Body of pancreas (tissue), 4 donors: ENCODE data around the gene CYSLTR2. TPM values are rescaled to one million over a fixed set of nuclear protein-coding genes. Genes with fewer than 3 reads are reported as not detected.

Experiments used
- ATAC-seq: fragments of 150-250 bp; one replicate; pipeline ENCODE4 v1.9.1; 2016
- DNase-seq, 4 donors: peaks; one replicate each; pipeline ENCODE4 v3.0.0-alpha.2; 2019
- H3K27ac ChIP-seq, 4 donors: fragments of 200-600 bp; sonication (generic); 1 replicate in 3 of 4; 2 replicates in 1 of 4; pipeline versions ENCODE4 v1.5.1 to v1.6.1; 2016 to 2019; ENCODE audit warnings: mild to moderate bottlenecking in 1 of 4, mixed read lengths in 1 of 4, moderate library complexity in 1 of 4
- H3K27me3 ChIP-seq, 2 donors: fragments of 200-600 bp; sonication (generic); one replicate each; pipeline ENCODE4 v1.6.0; 2016; ENCODE audit warnings: mild to moderate bottlenecking in 1 of 2
- H3K36me3 ChIP-seq, 2 donors: fragments of 200-600 bp; sonication (generic); replicated peaks in 1 of 2; 2 replicates each; pipeline ENCODE4 v1.5.1; 2016; ENCODE audit warnings: low read depth in 2 of 2; ENCODE audit not compliant: insufficient read depth in 1 of 2
- H3K4me1 ChIP-seq: fragments of 200-600 bp; sonication (generic); one replicate; pipeline ENCODE4 v1.6.0; 2016
- H3K4me3 ChIP-seq, 2 donors: fragments of 200-600 bp; sonication (generic); 1 replicate in 1 of 2; 2 replicates in 1 of 2; pipeline ENCODE4 v1.5.1; 2016 to 2019
- H3K9me3 ChIP-seq, 3 donors: fragments of 200-600 bp; sonication (generic); 1 replicate in 2 of 3; 2 replicates in 1 of 3; pipeline ENCODE4 v1.5.1; 2016
- POLR2A ChIP-seq, 3 donors: fragments of 450-650 bp; IDR thresholded peaks; one replicate each; pipeline ENCODE4 v1.6.1; 2016; ENCODE audit warnings: antibody characterized with exemption in 3 of 3, mild to moderate bottlenecking in 2 of 3
- WGBS, 2 donors: methylation state at CpG; one replicate each; pipeline ENCODE4 v1.1.5; 2017; 5-methylcytosine and 5-hydroxymethylcytosine counted together
- intact Hi-C: fragments of 100-400 bp; cut with DNase I; formaldehyde crosslinking; loops from one replicate; pipeline ENCODE4 v1.15.1; 2023
- total RNA-seq, 2 donors: library from RNA; depleted of rRNA; stranded (reverse); fragments of >200 nt; gene quantifications; one replicate each; pipeline ENCODE4 v1.1.0, GENCODE V29; 2016
- TF ChIP-seq, protein P1 (sequence below), 7 experiments: fragments of 450-650 bp in 4 of 7; fragments of 200-600 bp in 3 of 7; sonication (generic) in 3 of 7; IDR thresholded peaks; one replicate each; pipeline ENCODE4 v1.5.1; 2016 to 2019; ENCODE audit warnings: antibody characterized with exemption in 7 of 7

CYSLTR2 gene
- total RNA-seq, 2 donors from 2014 or later = 0.52 TPM; not detected in 1

DNA sequence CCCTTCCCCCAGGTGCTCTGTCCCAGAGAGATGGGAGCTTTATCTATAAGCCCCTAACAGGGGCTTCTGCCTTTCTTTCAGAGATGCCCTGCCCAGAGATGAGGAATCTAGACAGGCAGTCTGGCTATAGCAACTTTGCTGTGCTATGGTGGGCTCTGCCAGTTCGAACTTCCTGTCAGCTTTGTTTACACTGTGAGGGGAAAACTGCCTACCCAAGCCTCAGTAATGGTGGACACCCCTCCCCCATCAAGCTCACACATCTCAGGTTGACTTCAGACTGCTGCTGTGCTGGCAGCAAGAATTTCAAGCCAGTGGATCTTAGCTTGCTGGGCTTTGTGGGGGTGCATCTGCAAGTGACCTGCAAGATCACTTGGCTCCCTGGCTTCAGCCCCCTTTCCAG is 21.5 kb downstream of the CYSLTR2 start:
- ATAC-seq (no peak), DNase-seq (no peak)
- TF ChIP-seq POLR2A (IDR thresholded peaks at IDR 0.05) = no peak
- TF ChIP-seq, protein P1, sequence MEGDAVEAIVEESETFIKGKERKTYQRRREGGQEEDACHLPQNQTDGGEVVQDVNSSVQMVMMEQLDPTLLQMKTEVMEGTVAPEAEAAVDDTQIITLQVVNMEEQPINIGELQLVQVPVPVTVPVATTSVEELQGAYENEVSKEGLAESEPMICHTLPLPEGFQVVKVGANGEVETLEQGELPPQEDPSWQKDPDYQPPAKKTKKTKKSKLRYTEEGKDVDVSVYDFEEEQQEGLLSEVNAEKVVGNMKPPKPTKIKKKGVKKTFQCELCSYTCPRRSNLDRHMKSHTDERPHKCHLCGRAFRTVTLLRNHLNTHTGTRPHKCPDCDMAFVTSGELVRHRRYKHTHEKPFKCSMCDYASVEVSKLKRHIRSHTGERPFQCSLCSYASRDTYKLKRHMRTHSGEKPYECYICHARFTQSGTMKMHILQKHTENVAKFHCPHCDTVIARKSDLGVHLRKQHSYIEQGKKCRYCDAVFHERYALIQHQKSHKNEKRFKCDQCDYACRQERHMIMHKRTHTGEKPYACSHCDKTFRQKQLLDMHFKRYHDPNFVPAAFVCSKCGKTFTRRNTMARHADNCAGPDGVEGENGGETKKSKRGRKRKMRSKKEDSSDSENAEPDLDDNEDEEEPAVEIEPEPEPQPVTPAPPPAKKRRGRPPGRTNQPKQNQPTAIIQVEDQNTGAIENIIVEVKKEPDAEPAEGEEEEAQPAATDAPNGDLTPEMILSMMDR (IDR thresholded peaks at IDR 0.05) = no peak
- 75% methylated on average over 1 of the region's 1 CpG; no CpG with 5 or more reads in 1 of the 2 donors for whole genome bisulfite sequencing, 2 donors
- H3K36me3 ChIP-seq = no peaks in the 10 kb centered on the region
- H3K9me3 ChIP-seq = no peaks in the 10 kb centered on the region
- no peaks in the 10 kb centered on the region for H3K4me1 ChIP-seq
- no peaks in the 10 kb centered on the region for H3K27me3 ChIP-seq
- H3K4me3 ChIP-seq = no peak overlapping the region
- H3K27ac ChIP-seq = no peak overlapping the region
- intact Hi-C loops = no loop called here

DNA sequence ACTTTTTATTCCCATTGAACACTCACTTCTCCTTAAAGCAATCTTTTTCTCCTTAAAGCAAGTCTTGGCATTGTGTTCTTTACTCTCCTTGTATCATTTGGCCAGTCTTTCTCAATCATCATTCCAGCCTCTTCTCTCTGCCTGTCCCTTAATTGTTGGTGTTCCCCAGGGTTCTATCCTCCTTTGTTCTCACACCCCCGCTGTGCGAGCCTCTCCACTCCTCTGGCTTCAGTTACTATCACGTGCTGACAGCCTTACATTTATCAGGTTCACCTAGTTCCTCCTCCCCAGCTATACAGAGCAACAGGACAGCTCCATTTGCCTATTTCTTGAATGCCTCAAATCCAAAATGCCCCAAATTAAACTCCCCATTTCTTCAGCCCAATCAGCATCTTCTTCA is 24.6 kb downstream of the CYSLTR2 start:
- Histone ChIP-seq H3K36me3 (no peaks in the 10 kb centered on the region), H3K27me3 (no peaks in the 10 kb centered on the region), H3K4me3 (no peak overlapping the region), H3K27ac (no peak overlapping the region), H3K9me3 (no peaks in the 10 kb centered on the region), H3K4me1 (no peaks in the 10 kb centered on the region)
- no peak for ATAC-seq
- TF ChIP-seq, protein P1 (IDR thresholded peaks at IDR 0.05) = no peak
- TF ChIP-seq POLR2A (IDR thresholded peaks at IDR 0.05) = no peak
- whole genome bisulfite sequencing, 2 donors = 59 to 88% methylated on average over 3 of the region's 3 CpGs
- intact Hi-C loops = no loop called here
- DNase-seq = no peak

GRCh38 chr13:48679941-48680680 is 26.4 kb downstream of the CYSLTR2 start:
- H3K4me1 ChIP-seq = no peaks in the 10 kb centered on the region
- intact Hi-C loops = no loop called here
- no peaks in the 10 kb centered on the region for H3K9me3 ChIP-seq
- H3K36me3 ChIP-seq = no peaks in the 10 kb centered on the region
- no peaks in the 10 kb centered on the region for H3K27me3 ChIP-seq
- H3K27ac ChIP-seq = no peak overlapping the region
- WGBS, 2 donors = 77 to 86% methylated on average over 10 of the region's 10 CpGs
- no peak for ATAC-seq
- DNase-seq = no peak
- H3K4me3 ChIP-seq = no peak overlapping the region
- TF ChIP-seq, protein P1 (IDR thresholded peaks at IDR 0.05) = no peak
- TF ChIP-seq POLR2A (IDR thresholded peaks at IDR 0.05) = no peak

DNA sequence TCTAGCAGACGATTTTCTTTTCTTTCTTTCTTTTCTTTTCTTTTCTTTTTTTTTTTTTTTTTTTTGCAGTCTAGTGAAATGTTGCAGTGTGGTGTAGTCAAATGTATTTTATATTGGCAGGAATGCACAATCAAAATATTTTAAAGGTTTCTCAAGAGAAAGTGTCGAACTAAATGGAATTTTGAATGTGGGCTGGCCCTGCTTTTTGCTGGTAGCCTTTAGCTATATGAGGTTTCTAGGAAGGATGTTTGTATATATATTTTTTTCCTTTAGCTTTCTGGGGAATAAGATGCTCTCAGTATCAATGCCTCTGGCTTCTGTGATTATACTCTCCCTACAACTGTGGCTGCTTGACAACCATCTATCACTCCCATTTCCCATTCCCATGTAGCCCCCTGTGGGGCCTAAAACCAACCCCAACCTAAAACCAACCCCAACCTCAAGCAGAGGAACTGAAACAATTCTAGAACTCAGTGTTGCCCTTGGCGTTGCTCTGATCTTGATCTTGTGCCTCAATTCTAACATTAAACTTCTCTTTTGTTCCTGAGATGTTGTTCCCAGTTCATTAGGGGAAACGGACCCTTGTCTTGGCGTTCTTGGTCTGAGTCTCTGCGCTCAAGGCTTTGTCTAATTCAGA is 27.1 kb downstream of the CYSLTR2 start:
- ATAC-seq = no peak
- 49 to 73% methylated on average over 6 of the region's 6 CpGs for WGBS, 2 donors
- no peaks in the 10 kb centered on the region for H3K27me3 ChIP-seq
- no peak overlapping the region for H3K4me3 ChIP-seq
- TF ChIP-seq POLR2A (IDR thresholded peaks at IDR 0.05) = no peak
- TF ChIP-seq, protein P1 (IDR thresholded peaks at IDR 0.05) = no peak
- H3K36me3 ChIP-seq = no peaks in the 10 kb centered on the region
- no peak for DNase-seq
- intact Hi-C loops = no loop called here
- H3K4me1 ChIP-seq = no peaks in the 10 kb centered on the region
- H3K9me3 ChIP-seq = no peaks in the 10 kb centered on the region
- no peak overlapping the region for H3K27ac ChIP-seq
